C4-2B (cell line): ENCODE data around the gene DLEU7.

ENCODE experiments used
- CTCF ChIP-seq: fragments of 450-650 bp; conservative IDR thresholded peaks from 2 replicates; pipeline ENCODE4 v1.5.1; 2017; ENCODE audit warnings: mild to moderate bottlenecking
- ZFX ChIP-seq: fragments of 450-650 bp; IDR thresholded peaks from 2 replicates; pipeline ENCODE4 v1.6.1; 2017

GRCh38 chr13:50843257-50844083, at the start of gene DLEU7:
- TF ChIP-seq CTCF = no peak
- no peak for TF ChIP-seq ZFX
